HEK293 (cell line): ENCODE data around the gene LAMP5.

Source experiments
- CTCF ChIA-PET: fragments of 350-600 bp; formaldehyde crosslinking; extraction: SDS; loops from one replicate; lab custom pipeline; 2021; ENCODE audit warnings: antibody characterized with exemption; lab: Yijun Ruan, JAX
- POLR2A ChIA-PET: fragments of 300-600 bp; formaldehyde crosslinking; extraction: SDS; loops from one replicate; lab custom pipeline; 2020; ENCODE audit warnings: antibody characterized with exemption, inconsistent platforms; lab: Yijun Ruan, JAX
- H3K27ac ChIP-seq: fragments of 200-500 bp; sonication (Bioruptor generic); 2 replicates; pipeline ENCODE4 v1.5.1; 2014; ENCODE audit warnings: low read depth, low read length, control low read depth, inconsistent platforms; ENCODE audit errors: extremely low read depth
- H3K36me3 ChIP-seq, 2 experiments: fragments of 200-500 bp in 1 of 2; sonication (Bioruptor generic) in 1 of 2; 1 replicate in 1 of 2; 2 replicates in 1 of 2; pipeline ENCODE4 v1.5.1; 2014 to 2017; ENCODE audit warnings: inconsistent platforms in 2 of 2, low read length in 2 of 2; ENCODE audit not compliant: control insufficient read depth in 2 of 2, insufficient read depth in 1 of 2
- H3K4me1 ChIP-seq: fragments of 200-500 bp; sonication (Bioruptor generic); 2 replicates; pipeline ENCODE4 v1.5.1; 2014; ENCODE audit warnings: mild to moderate bottlenecking, low read length, inconsistent platforms; ENCODE audit not compliant: control insufficient read depth, insufficient read depth
- H3K4me3 ChIP-seq: 2 replicates; pipeline ENCODE4 v1.5.1; 2011; ENCODE audit warnings: low read depth, mild to moderate bottlenecking, control low read depth, low read length, moderate library complexity
- H3K9me3 ChIP-seq: fragments of 200-500 bp; sonication (Bioruptor generic); 2 replicates; pipeline ENCODE4 v1.5.1; 2014; ENCODE audit warnings: low read depth, low read length, inconsistent platforms; ENCODE audit not compliant: control insufficient read depth, insufficient read depth
- BCL11A ChIP-seq: fragments of 450-650 bp; formaldehyde crosslinking; IDR thresholded peaks from 2 replicates; pipeline ENCODE4 v1.5.1; 2016; ENCODE audit warnings: low read depth, missing biosample characterization, missing genetic modification characterization
- BCL11B ChIP-seq: fragments of 450-650 bp; formaldehyde crosslinking; IDR thresholded peaks from 2 replicates; pipeline ENCODE4 v1.5.1; 2016; ENCODE audit warnings: low read depth, missing biosample characterization, missing genetic modification characterization
- BCL6B ChIP-seq: fragments of 450-650 bp; formaldehyde crosslinking; IDR thresholded peaks from 2 replicates; pipeline ENCODE4 v1.5.1; 2017; ENCODE audit warnings: missing biosample characterization, missing genetic modification characterization
- EGR2 ChIP-seq: fragments of 450-650 bp; formaldehyde crosslinking; IDR thresholded peaks from 2 replicates; pipeline ENCODE4 v1.5.1; 2016; ENCODE audit warnings: low read depth, missing biosample characterization, missing genetic modification characterization
- HOXD13 ChIP-seq: sonication (generic); formaldehyde crosslinking; IDR thresholded peaks from 2 replicates; pipeline ENCODE4 v1.8.0; 2022; ENCODE audit warnings: missing genetic modification reagents, borderline replicate concordance
- KLF10 ChIP-seq: fragments of 450-650 bp; IDR thresholded peaks from 2 replicates; pipeline ENCODE4 v1.5.1; 2018; ENCODE audit warnings: missing biosample characterization, mild to moderate bottlenecking, missing genetic modification characterization
- PRDM6 ChIP-seq: fragments of 450-650 bp; formaldehyde crosslinking; IDR thresholded peaks from 2 replicates; pipeline ENCODE4 v1.5.1; 2017; ENCODE audit warnings: missing biosample characterization, missing genetic modification characterization
- REPIN1 ChIP-seq: fragments of 450-650 bp; formaldehyde crosslinking; IDR thresholded peaks from 2 replicates; pipeline ENCODE4 v1.5.1; 2017; ENCODE audit warnings: missing biosample characterization, missing genetic modification characterization, low read depth
- SP2 ChIP-seq: fragments of 450-650 bp; formaldehyde crosslinking; IDR thresholded peaks from 2 replicates; pipeline ENCODE4 v1.5.1; 2016; ENCODE audit warnings: missing biosample characterization, missing genetic modification characterization
- ZBTB48 ChIP-seq: fragments of 450-650 bp; formaldehyde crosslinking; IDR thresholded peaks from 2 replicates; pipeline ENCODE4 v1.5.1; 2016; ENCODE audit warnings: missing biosample characterization, missing genetic modification characterization
- ZBTB7A ChIP-seq: fragments of 450-650 bp; formaldehyde crosslinking; IDR thresholded peaks from 2 replicates; pipeline ENCODE4 v1.5.1; 2016; ENCODE audit warnings: low read depth, missing biosample characterization, missing genetic modification characterization
- ZFP37 ChIP-seq: fragments of 450-650 bp; formaldehyde crosslinking; IDR thresholded peaks from 2 replicates; pipeline ENCODE4 v1.5.1; 2016; ENCODE audit warnings: missing biosample characterization, missing genetic modification characterization
- ZNF354C ChIP-seq: fragments of 450-650 bp; formaldehyde crosslinking; IDR thresholded peaks from 2 replicates; pipeline ENCODE4 v1.5.1; 2016; ENCODE audit warnings: missing biosample characterization, missing genetic modification characterization, low read depth, borderline replicate concordance
- ZNF362 ChIP-seq: fragments of 450-650 bp; formaldehyde crosslinking; IDR thresholded peaks from 2 replicates; pipeline ENCODE4 v1.5.1; 2016; ENCODE audit warnings: missing biosample characterization, missing genetic modification characterization
- ZNF366 ChIP-seq: fragments of 450-650 bp; formaldehyde crosslinking; conservative IDR thresholded peaks from 2 replicates; pipeline ENCODE4 v1.5.1; 2016; ENCODE audit warnings: missing biosample characterization, missing genetic modification characterization
- ZNF518A ChIP-seq: fragments of 450-650 bp; formaldehyde crosslinking; conservative IDR thresholded peaks from 2 replicates; pipeline ENCODE4 v1.5.1; 2016; ENCODE audit warnings: low read depth, missing biosample characterization, missing genetic modification characterization
- ZNF548 ChIP-seq: fragments of 450-650 bp; formaldehyde crosslinking; IDR thresholded peaks from 2 replicates; pipeline ENCODE4 v1.5.1; 2016; ENCODE audit warnings: missing biosample characterization, missing genetic modification characterization
- ZNF624 ChIP-seq: fragments of 450-650 bp; formaldehyde crosslinking; IDR thresholded peaks from 2 replicates; pipeline ENCODE4 v1.5.1; 2017; ENCODE audit warnings: missing biosample characterization, missing genetic modification characterization
- ZNF639 ChIP-seq: fragments of 450-650 bp; formaldehyde crosslinking; IDR thresholded peaks from 2 replicates; pipeline ENCODE4 v1.5.1; 2016; ENCODE audit warnings: missing biosample characterization, missing genetic modification characterization
- ZNF747 ChIP-seq: fragments of 450-650 bp; formaldehyde crosslinking; IDR thresholded peaks from 2 replicates; pipeline ENCODE4 v1.5.1; 2016; ENCODE audit warnings: missing biosample characterization, missing genetic modification characterization
- ZNF791 ChIP-seq: fragments of 450-650 bp; formaldehyde crosslinking; IDR thresholded peaks from 2 replicates; pipeline ENCODE4 v1.5.1; 2016; ENCODE audit warnings: missing biosample characterization, missing genetic modification characterization

Gene LAMP5

GRCh38 chr20:9506280-9506821 lies 8.0 kb upstream of the LAMP5 start:
- Histone ChIP-seq H3K9me3 (no peaks in the 10 kb centered on the region), H3K4me1 (no peaks in the 10 kb centered on the region), H3K4me3 (no peak overlapping the region), H3K27ac (no peak overlapping the region), H3K36me3 (no peaks in the 10 kb centered on the region)
- POLR2A ChIA-PET: no interaction called here
- CTCF ChIA-PET: interaction anchor here (1.3 kb wide), 1 partner anchor 8 kb away, joined by 5 read pairs; the partner anchor contains the start of gene LAMP5
- TF ChIP-seq HOXD13 (CRISPR knock-in tag) (no peak), KLF10 (no peak), ZNF548 (tag by site-specific recombination) (no peak)
- TF ChIP-seq, all 188 proteins: peak for 0

GRCh38 chr20:9506964-9507369 lies 7.4 kb upstream of the LAMP5 start:
- H3K27ac ChIP-seq: no peak overlapping the region
- H3K4me3 ChIP-seq: no peak overlapping the region
- CTCF ChIA-PET: interaction anchor here (0.6 kb wide), 1 partner anchor 19 kb away, joined by 3 read pairs; no protein-coding TSS in a partner anchor

GRCh38 chr20:9507544-9508239 lies 6.7 kb upstream of the LAMP5 start:
- Histone ChIP-seq H3K36me3 (no peaks in the 10 kb centered on the region), H3K27ac (no peak overlapping the region), H3K9me3 (no peaks in the 10 kb centered on the region), H3K4me3 (no peak overlapping the region), H3K4me1 (no peaks in the 10 kb centered on the region)
- ChIA-PET POLR2A (no interaction called here), CTCF (no interaction called here)
- TF ChIP-seq ZNF791 (tag by site-specific recombination): no peak
- TF ChIP-seq ZNF518A: no peak
- TF ChIP-seq PRDM6 (tag by site-specific recombination): no peak
- no peak for TF ChIP-seq BCL11A (tag by site-specific recombination)
- no peak for TF ChIP-seq ZNF624 (tag by site-specific recombination)
- no peak for TF ChIP-seq BCL11B (tag by site-specific recombination)
- TF ChIP-seq ZBTB48 (tag by site-specific recombination): no peak
- no peak for TF ChIP-seq ZFP37 (tag by site-specific recombination)
- TF ChIP-seq BCL6B (tag by site-specific recombination): no peak
- no peak for TF ChIP-seq SP2 (tag by site-specific recombination)

More at GRCh38 chr20:9506964-9507369, 7.4 kb upstream of the LAMP5 start:
- Histone ChIP-seq H3K36me3 (no peaks in the 10 kb centered on the region), H3K4me1 (no peaks in the 10 kb centered on the region), H3K9me3 (no peaks in the 10 kb centered on the region)
- TF ChIP-seq ZNF747 (tag by site-specific recombination) (no peak), ZNF354C (no peak), ZBTB7A (no peak), KLF10 (no peak), ZNF366 (tag by site-specific recombination) (no peak), ZNF639 (tag by site-specific recombination) (no peak), REPIN1 (tag by site-specific recombination) (no peak), EGR2 (tag by site-specific recombination) (no peak), ZNF362 (tag by site-specific recombination) (no peak)
- POLR2A ChIA-PET: no interaction called here
